Measurements from ENCODE around the gene WAC. TPM values are rescaled to one million over a fixed set of nuclear protein-coding genes. Genes with fewer than 3 reads are reported as not detected.

Gene WAC
- total and polyA plus RNA-seq, 9 of the 15 experiments (the other 6 are each of a cell fraction or from before 2014, with no cell fraction given) = 24.8 to 123 (median 78.2) TPM

- H3K4me2 ChIP-seq (ENCODE audit: insufficient read depth, low read length) = no peak overlapping the region
- no peak overlapping the region for H2AFZ ChIP-seq (ENCODE audit: low read depth, low read length)
- DNase-seq (ENCODE audit: extremely low read depth in 1 of 4, low spot score in 3 of 4) (no peak), ATAC-seq (no peak), FAIRE-seq (no peak)
- no peaks in the 10 kb centered on the region; a peak in 1 of 5 replicates for H3K4me1 ChIP-seq (replicated peaks in 1 of 2; ENCODE audit: control insufficient read depth in 2 of 2, insufficient read depth in 2 of 2, low read length in 2 of 2)
- intact Hi-C loops (cut with micrococcal nuclease) = no loop called here
- H3K27ac ChIP-seq (ENCODE audit: extremely low read depth, low read depth, low read length) = no peak overlapping the region
- ChIA-PET CTCF (ENCODE audit: low intra/inter-chr PET ratio) (no interaction called here), POLR2A (interaction anchor here (1.2 to 1.9 kb wide), 2 partner anchors 13 to 19 kb away, joined by 3 to 5 read pairs; no protein-coding TSS in a partner anchor)
- H3K36me3 ChIP-seq (ENCODE audit: control insufficient read depth, insufficient read depth, low read length) = peaks cover 82% of the 10 kb centered on the region
- BruUV-seq (replicated peaks) = no TSS peak
- peaks cover 100% of the 10 kb centered on the region for H3K79me2 ChIP-seq (ENCODE audit: control insufficient read depth, insufficient read depth, low read length)
- 91% methylated on average over 5 of the region's 5 CpGs for WGBS (ENCODE audit: insufficient coverage, low coverage, missing lambda C conversion rate)
- no peaks in the 10 kb centered on the region for H3K27me3 ChIP-seq (ENCODE audit: control insufficient read depth in 2 of 2, insufficient read depth in 2 of 2, low read length in 2 of 2)
- H3K9me1 ChIP-seq (ENCODE audit: control insufficient read depth, insufficient read depth, low read length) = no peaks in the 10 kb centered on the region
- in situ Hi-C loops (cut with MboI) = no loop called here
- H3K9me3 ChIP-seq (replicated peaks; ENCODE audit: control insufficient read depth, insufficient read depth, low read depth, low read length) = no peaks in the 10 kb centered on the region
- H3K4me3 ChIP-seq = no peak overlapping the region
- peaks cover 26% of the 10 kb centered on the region for H4K20me1 ChIP-seq (replicated peaks; ENCODE audit: control insufficient read depth, insufficient read depth, low read length)
- no peak overlapping the region for H3K9ac ChIP-seq (ENCODE audit: insufficient read depth in 1 of 2, low read depth in 2 of 2, low read length in 2 of 2)
- no peak for TF ChIP-seq MCM3 (IDR thresholded peaks at IDR 0.05)
- no peak for TF ChIP-seq FOXJ2 (tag; IDR thresholded peaks at IDR 0.05)
- no peak for TF ChIP-seq SMAD2 (IDR thresholded peaks at IDR 0.05; ENCODE audit: low read depth, low read length)
- TF ChIP-seq L3MBTL2 (IDR thresholded peaks at IDR 0.05) = no peak
- no peak for TF ChIP-seq ZNF75A (CRISPR knock-in tag; IDR thresholded peaks at IDR 0.05)
- no peak for TF ChIP-seq ZHX1 (conservative IDR thresholded peaks at IDR 0.05; ENCODE audit: low read length)
- no peak for TF ChIP-seq ZNF695 (CRISPR knock-in tag; IDR thresholded peaks at IDR 0.05)
- no peak for TF ChIP-seq ATF3 (IDR thresholded peaks at IDR 0.05)
- TF ChIP-seq ATF3 (CRISPR knock-in tag; conservative IDR thresholded peaks at IDR 0.05) = no peak
- TF ChIP-seq ZNF232 (CRISPR knock-in tag; IDR thresholded peaks at IDR 0.05) = no peak
- TF ChIP-seq NR3C1 (CRISPR knock-in tag; IDR thresholded peaks at IDR 0.05) = no peak
Observed at GRCh38 chr10:28575852-28576251, 42.9 kb downstream of the WAC start.

Data from K562 (cell line).